Endothelial cell of umbilical vein (primary cell): Measurements from ENCODE around the gene RAB18. TPM values are rescaled to one million over a fixed set of nuclear protein-coding genes. Genes with fewer than 3 reads are reported as not detected.

Source experiments
- BruUV-seq: library from RNA; stranded (reverse); fragments of 400-500 nt; replicated peaks from 2 replicates; lab custom pipeline; 2021; lab: Mats Ljungman, UMichigan
- CTCF ChIA-PET: fragments of 300-600, 350-600 bp; sonication (Branson Sonifier 250); formaldehyde crosslinking; loops from one replicate; lab custom pipeline; 2021; ENCODE audit warnings: antibody characterized with exemption, inconsistent platforms; lab: Charles Lee
- POLR2A ChIA-PET: fragments of 300-600, 350-600 bp; sonication (Branson Sonifier 250); formaldehyde crosslinking; loops from one replicate; lab custom pipeline; 2021; ENCODE audit warnings: antibody characterized with exemption, inconsistent platforms; lab: Charles Lee
- DNase-seq: peaks from one replicate; pipeline ENCODE4 v3.0.0-alpha.2; 2011; ENCODE audit warnings: low read depth, low spot score
- FAIRE-seq: peaks from 2 replicates; lab custom pipeline; 2011; peaks lifted over from hg19 to GRCh38; lab: Jason Lieb, UNC
- H2AFZ ChIP-seq: 2 replicates; pipeline ENCODE4 v1.6.0; 2012; ENCODE audit warnings: low read depth, low read length, control low read depth, inconsistent platforms
- H3K27ac ChIP-seq: 2 replicates; pipeline ENCODE4 v1.5.1; 2011; ENCODE audit warnings: low read depth, mild to moderate bottlenecking, control low read depth, low read length, moderate library complexity; ENCODE audit not compliant: insufficient read depth
- H3K27me3 ChIP-seq, 2 experiments: 2 replicates each; pipeline versions ENCODE4 v1.6.0 to v1.6.1; 2011; ENCODE audit warnings: low read length in 2 of 2, mixed read lengths in 1 of 2; ENCODE audit not compliant: control insufficient read depth in 2 of 2, insufficient read depth in 2 of 2
- H3K36me3 ChIP-seq, 2 experiments: 2 replicates in 1 of 2; 3 replicates in 1 of 2; pipeline ENCODE4 v1.5.1; 2011; ENCODE audit warnings: low read length in 2 of 2, mild to moderate bottlenecking in 1 of 2, moderate library complexity in 1 of 2; ENCODE audit not compliant: control insufficient read depth in 2 of 2, insufficient read depth in 2 of 2; ENCODE audit errors: extremely low read depth in 1 of 2
- H3K4me1 ChIP-seq: 3 replicates; pipeline ENCODE4 v1.5.1; 2011; ENCODE audit warnings: mild to moderate bottlenecking, low read length; ENCODE audit not compliant: control insufficient read depth, insufficient read depth; ENCODE audit errors: extremely low read depth
- H3K4me2 ChIP-seq: 2 replicates; pipeline ENCODE4 v1.6.1; 2011; ENCODE audit warnings: low read length, control low read depth, mixed read lengths; ENCODE audit not compliant: insufficient read depth
- H3K4me3 ChIP-seq, 3 experiments: fragments of 200-600 bp in 1 of 3; sonication (generic), shearing (Covaris generic) in 1 of 3; replicated peaks in 1 of 3; 2 replicates each; pipeline ENCODE4 v1.5.1; 2011 to 2016; ENCODE audit warnings: control low read depth in 3 of 3, low read length in 3 of 3, mild to moderate bottlenecking in 2 of 3, inconsistent platforms in 1 of 3, low read depth in 1 of 3, moderate library complexity in 1 of 3; ENCODE audit not compliant: insufficient read depth in 1 of 3
- H3K79me2 ChIP-seq: 2 replicates; pipeline ENCODE4 v1.6.0; 2012; ENCODE audit warnings: low read length, inconsistent platforms; ENCODE audit not compliant: control insufficient read depth, insufficient read depth
- H3K9ac ChIP-seq: replicated peaks from 2 replicates; pipeline ENCODE3; 2011; ENCODE audit warnings: low read length, control low read depth; ENCODE audit not compliant: insufficient read depth; ENCODE audit errors: extremely low read depth
- H3K9me1 ChIP-seq: replicated peaks from 3 replicates; pipeline ENCODE4 v1.6.0; 2011; ENCODE audit warnings: mild to moderate bottlenecking, low read length; ENCODE audit not compliant: control insufficient read depth, insufficient read depth; ENCODE audit errors: extremely low read depth
- H3K9me3 ChIP-seq: replicated peaks from 2 replicates; pipeline ENCODE4 v1.5.1; 2012; ENCODE audit warnings: low read length, inconsistent platforms; ENCODE audit not compliant: control insufficient read depth, insufficient read depth
- H4K20me1 ChIP-seq: replicated peaks from 2 replicates; pipeline ENCODE3; 2011; ENCODE audit warnings: mild to moderate bottlenecking, low read length; ENCODE audit not compliant: control insufficient read depth, insufficient read depth; ENCODE audit errors: extremely low read depth
- EZH2 ChIP-seq: IDR thresholded peaks from 2 replicates; pipeline ENCODE4 v1.6.1; 2012; ENCODE audit warnings: borderline replicate concordance, low read depth, mild to moderate bottlenecking, moderate library complexity, low read length, inconsistent platforms; ENCODE audit not compliant: severe bottlenecking
- FOS ChIP-seq: IDR thresholded peaks from 2 replicates; pipeline ENCODE4 v1.6.1; 2011; ENCODE audit warnings: mild to moderate bottlenecking, low read length, moderate library complexity, borderline replicate concordance; ENCODE audit not compliant: insufficient read depth
- GATA2 ChIP-seq: IDR thresholded peaks from 2 replicates; pipeline ENCODE4 v1.7.0; 2011; ENCODE audit warnings: low read depth, mild to moderate bottlenecking, moderate library complexity, mixed read lengths, low read length; ENCODE audit not compliant: insufficient read length, insufficient read depth
- JUN ChIP-seq: IDR thresholded peaks from 2 replicates; pipeline ENCODE4 v1.6.1; 2011; ENCODE audit warnings: borderline replicate concordance, low read depth; ENCODE audit not compliant: insufficient read length, insufficient read depth
- MYC ChIP-seq: IDR thresholded peaks from one replicate; pipeline ENCODE4 v1.6.1; 2011; ENCODE audit warnings: mild to moderate bottlenecking, low read depth, low read length
- POLR2A ChIP-seq: IDR thresholded peaks from 2 replicates; pipeline ENCODE4 v1.6.1; 2012; ENCODE audit warnings: low read depth, mild to moderate bottlenecking, control low read depth, low read length
- POLR2AphosphoS5 ChIP-seq: IDR thresholded peaks from 2 replicates; pipeline ENCODE4 v1.6.1; 2012; ENCODE audit warnings: low read depth, mild to moderate bottlenecking, control low read depth, low read length, moderate library complexity; ENCODE audit not compliant: insufficient read depth
- dilution Hi-C: fragments of 300-500 bp; cut with MboI; formaldehyde crosslinking; loops from one replicate; pipeline ENCODE4 v1.15.0; 2019; ENCODE audit warnings: low sequenced_read_pairs; ENCODE audit not compliant: extremely low pct_ligation_motif_present
- intact Hi-C: fragments of 100-400 bp; cut with micrococcal nuclease; formaldehyde crosslinking; loops from one replicate; pipeline ENCODE4 v1.10.0; 2022
- polyA plus RNA-seq, 4 experiments: library from polyadenylated mRNA; depleted of rRNA in 3 of 4; stranded (reverse) in 3 of 4; unstranded in 1 of 4; fragments of >200 nt; gene quantifications; 2 replicates each; pipeline versions ENCODE4 v1.2.1 to v1.2.3, GENCODE V29; 2011 to 2012; ENCODE audit warnings: missing spikeins in 1 of 4
- total RNA-seq: library from RNA; stranded (reverse); gene quantifications from 2 replicates; pipeline ENCODE4 v1.2.3, GENCODE V29; 2021
- TF ChIP-seq, protein P1 (sequence below), 2 donors: IDR thresholded peaks; 1 replicate in 1 of 2; 2 replicates in 1 of 2; pipeline ENCODE4 v1.5.1; 2011; ENCODE audit warnings: low read length in 2 of 2, mild to moderate bottlenecking in 2 of 2, moderate library complexity in 2 of 2, control low read depth in 1 of 2, inconsistent platforms in 1 of 2, low read depth in 1 of 2; ENCODE audit not compliant: insufficient read depth in 1 of 2; ENCODE audit errors: extremely low read depth in 1 of 2
- TF ChIP-seq, protein P2 (sequence below): IDR thresholded peaks from 2 replicates; pipeline ENCODE4 v1.6.1; 2011; ENCODE audit not compliant: insufficient read depth, insufficient read length

The RAB18 gene
- total and polyA plus RNA-seq, 2 donors (not counting 3 experiments of a cell fraction or from before 2014, with no cell fraction given), result 20.4 to 108 TPM

DNA sequence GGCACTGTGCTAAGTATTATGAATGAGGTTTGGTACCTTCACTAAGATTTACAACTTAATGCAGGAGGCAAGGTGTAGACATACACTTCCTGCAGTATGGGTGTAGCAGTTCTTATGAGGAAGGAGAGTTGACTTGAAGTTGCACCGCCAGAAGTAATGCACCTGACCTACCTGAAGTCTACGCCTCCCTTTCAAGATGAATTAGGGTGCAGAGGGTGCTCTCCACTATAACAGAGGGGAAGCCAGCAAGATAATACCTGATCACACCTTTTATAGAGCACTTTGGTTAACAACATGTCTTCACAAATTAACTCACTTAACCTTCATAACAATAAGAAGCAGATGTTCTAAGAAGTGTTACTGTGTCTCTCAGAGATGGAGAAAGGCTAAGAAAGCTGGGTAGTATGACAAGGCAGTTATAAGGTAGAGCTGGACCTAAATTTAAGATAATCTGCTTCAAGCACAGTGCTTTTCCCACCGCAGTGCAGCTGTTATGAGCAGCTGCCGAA is 552 bp upstream of the RAB18 start:
- H3K9me3 ChIP-seq, result no peaks in the 10 kb centered on the region
- H2AFZ ChIP-seq, result peak overlapping the region; percentile 93
- TF ChIP-seq JUN (no peak), MYC (no peak), POLR2A (no peak), POLR2AphosphoS5 (no peak), GATA2 (no peak), FOS (no peak), EZH2 (no peak)
- TF ChIP-seq, protein P1, sequence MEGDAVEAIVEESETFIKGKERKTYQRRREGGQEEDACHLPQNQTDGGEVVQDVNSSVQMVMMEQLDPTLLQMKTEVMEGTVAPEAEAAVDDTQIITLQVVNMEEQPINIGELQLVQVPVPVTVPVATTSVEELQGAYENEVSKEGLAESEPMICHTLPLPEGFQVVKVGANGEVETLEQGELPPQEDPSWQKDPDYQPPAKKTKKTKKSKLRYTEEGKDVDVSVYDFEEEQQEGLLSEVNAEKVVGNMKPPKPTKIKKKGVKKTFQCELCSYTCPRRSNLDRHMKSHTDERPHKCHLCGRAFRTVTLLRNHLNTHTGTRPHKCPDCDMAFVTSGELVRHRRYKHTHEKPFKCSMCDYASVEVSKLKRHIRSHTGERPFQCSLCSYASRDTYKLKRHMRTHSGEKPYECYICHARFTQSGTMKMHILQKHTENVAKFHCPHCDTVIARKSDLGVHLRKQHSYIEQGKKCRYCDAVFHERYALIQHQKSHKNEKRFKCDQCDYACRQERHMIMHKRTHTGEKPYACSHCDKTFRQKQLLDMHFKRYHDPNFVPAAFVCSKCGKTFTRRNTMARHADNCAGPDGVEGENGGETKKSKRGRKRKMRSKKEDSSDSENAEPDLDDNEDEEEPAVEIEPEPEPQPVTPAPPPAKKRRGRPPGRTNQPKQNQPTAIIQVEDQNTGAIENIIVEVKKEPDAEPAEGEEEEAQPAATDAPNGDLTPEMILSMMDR (IDR thresholded peaks at IDR 0.05; ENCODE audit: extremely low read depth in 1 of 2, insufficient read depth in 1 of 2, low read depth in 1 of 2, low read length in 2 of 2), result no peak
- TF ChIP-seq, protein P2, sequence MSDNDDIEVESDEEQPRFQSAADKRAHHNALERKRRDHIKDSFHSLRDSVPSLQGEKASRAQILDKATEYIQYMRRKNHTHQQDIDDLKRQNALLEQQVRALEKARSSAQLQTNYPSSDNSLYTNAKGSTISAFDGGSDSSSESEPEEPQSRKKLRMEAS, result no peak
- no peaks in the 10 kb centered on the region for H3K9me1 ChIP-seq
- H3K4me2 ChIP-seq, result peak overlapping the region; percentile 68
- BruUV-seq, result no TSS peak
- no peak overlapping the region for H3K9ac ChIP-seq
- no peaks in the 10 kb centered on the region for H4K20me1 ChIP-seq
- FAIRE-seq (no peak), DNase-seq (no peak)
- intact Hi-C loops (loop anchor here (1.0 to 5.0 kb wide), 4 partner anchors 15 to 800 kb away; partner anchors contain the start of genes ACBD5 and MPP7), dilution Hi-C loops (no loop called here)
- peaks cover 11 to 13% of the 10 kb centered on the region in 2 experiments for H3K27me3 ChIP-seq
- ChIA-PET CTCF (interaction anchor here (0.7 to 1.5 kb wide), 4 partner anchors 56 to 738 kb away, joined by 3 to 6 read pairs (median 4); no protein-coding TSS in a partner anchor), POLR2A (interaction anchor here (0.8 kb wide), 2 partner anchors 26 to 1029 kb away, joined by 3 to 8 read pairs; no protein-coding TSS in a partner anchor)
- H3K79me2 ChIP-seq, result peaks cover 43% of the 10 kb centered on the region
- no peak overlapping the region for H3K27ac ChIP-seq
- H3K36me3 ChIP-seq, result no peaks in the 10 kb centered on the region
- peaks cover 13% of the 10 kb centered on the region for H3K4me1 ChIP-seq
- H3K4me3 ChIP-seq, result peak overlapping the region in 2 of 3 experiments; percentile 79 to 97
